Fibroblast of lung (primary cell): ENCODE results near the gene FHIP2A. TPM values are rescaled to one million over a fixed set of nuclear protein-coding genes. Genes with fewer than 3 reads are reported as not detected.

Source experiments
- DNase-seq, 2 donors: peaks; one replicate each; pipeline versions ENCODE4 v3.0.0 to v3.0.0-alpha.2; 2010; ENCODE audit warnings: low read depth in 2 of 2
- H2AFZ ChIP-seq: 2 replicates; pipeline ENCODE4 v1.5.1; 2012; ENCODE audit warnings: low read length, control low read depth, inconsistent platforms
- H3K27ac ChIP-seq: 2 replicates; pipeline ENCODE4 v1.5.1; 2011; ENCODE audit warnings: low read length, control low read depth; ENCODE audit not compliant: insufficient read depth
- H3K27me3 ChIP-seq: 2 replicates; pipeline ENCODE4 v1.5.1; 2011; ENCODE audit warnings: mild to moderate bottlenecking, low read length; ENCODE audit not compliant: control insufficient read depth, insufficient read depth
- H3K36me3 ChIP-seq: 2 replicates; pipeline ENCODE4 v1.5.1; 2011; ENCODE audit warnings: low read length; ENCODE audit not compliant: control insufficient read depth, insufficient read depth
- H3K4me1 ChIP-seq: 2 replicates; pipeline ENCODE4 v1.5.1; 2011; ENCODE audit warnings: low read length; ENCODE audit not compliant: control insufficient read depth, insufficient read depth; ENCODE audit errors: extremely low read depth
- H3K4me2 ChIP-seq: 2 replicates; pipeline ENCODE4 v1.5.1; 2011; ENCODE audit warnings: low read length, control low read depth; ENCODE audit not compliant: insufficient read depth; ENCODE audit errors: extremely low read depth
- H3K4me3 ChIP-seq, 4 experiments: fragments of 200-600 bp in 1 of 4; sonication (generic) in 1 of 4; replicated peaks in 1 of 4; 2 replicates each; pipeline ENCODE4 v1.5.1; 2011 to 2016; ENCODE audit warnings: low read length in 4 of 4, low read depth in 3 of 4, mild to moderate bottlenecking in 3 of 4, control low read depth in 2 of 4, inconsistent platforms in 1 of 4, mixed read lengths in 1 of 4; ENCODE audit not compliant: insufficient read depth in 1 of 4; ENCODE audit errors: control extremely low read depth in 1 of 4
- H3K79me2 ChIP-seq: 2 replicates; pipeline ENCODE4 v1.5.1; 2012; ENCODE audit warnings: mild to moderate bottlenecking, low read length, inconsistent platforms; ENCODE audit not compliant: control insufficient read depth, insufficient read depth
- H3K9ac ChIP-seq: 2 replicates; pipeline ENCODE4 v1.5.1; 2011; ENCODE audit warnings: mild to moderate bottlenecking, low read length, control low read depth; ENCODE audit not compliant: insufficient read depth
- H3K9me3 ChIP-seq: 2 replicates; pipeline ENCODE4 v1.5.1; 2012; ENCODE audit warnings: low read depth, low read length; ENCODE audit not compliant: control insufficient read depth, insufficient read depth
- H4K20me1 ChIP-seq: 2 replicates; pipeline ENCODE4 v1.5.1; 2011; ENCODE audit warnings: low read length; ENCODE audit not compliant: control insufficient read depth, insufficient read depth; ENCODE audit errors: extremely low read depth
- EZH2 ChIP-seq: IDR thresholded peaks from 2 replicates; pipeline ENCODE4 v1.5.1; 2012; ENCODE audit warnings: low read length, control low read depth, mild to moderate bottlenecking; ENCODE audit errors: missing control alignments
- polyA minus RNA-seq: library from RNA; depleted of rRNA, polyadenylated mRNA; stranded (reverse); fragments of >200 nt; gene quantifications from 2 replicates; pipeline ENCODE4 v1.2.3, GENCODE V29; 2011; ENCODE audit warnings: low replicate concordance
- polyA plus RNA-seq, 2 donors: library from polyadenylated mRNA; depleted of rRNA in 1 of 2; stranded (reverse) in 1 of 2; unstranded in 1 of 2; fragments of >200 nt; gene quantifications; 2 replicates each; pipeline ENCODE4 v1.2.1, GENCODE V29; 2011 to 2012; ENCODE audit warnings: missing spikeins in 1 of 2
- total RNA-seq: library from RNA; depleted of rRNA; stranded (reverse); fragments of >200 nt; gene quantifications from 2 replicates; pipeline ENCODE4 v1.2.1, GENCODE V29; 2014
- TF ChIP-seq, protein P1 (sequence below), 2 donors: IDR thresholded peaks in 1 of 2; conservative IDR thresholded peaks in 1 of 2; 1 replicate in 1 of 2; 2 replicates in 1 of 2; pipeline ENCODE4 v1.5.1; 2011 to 2012; ENCODE audit warnings: low read length in 2 of 2, control low read depth in 1 of 2, inconsistent platforms in 1 of 2, low read depth in 1 of 2, mild to moderate bottlenecking in 1 of 2

FHIP2A gene, protein sequence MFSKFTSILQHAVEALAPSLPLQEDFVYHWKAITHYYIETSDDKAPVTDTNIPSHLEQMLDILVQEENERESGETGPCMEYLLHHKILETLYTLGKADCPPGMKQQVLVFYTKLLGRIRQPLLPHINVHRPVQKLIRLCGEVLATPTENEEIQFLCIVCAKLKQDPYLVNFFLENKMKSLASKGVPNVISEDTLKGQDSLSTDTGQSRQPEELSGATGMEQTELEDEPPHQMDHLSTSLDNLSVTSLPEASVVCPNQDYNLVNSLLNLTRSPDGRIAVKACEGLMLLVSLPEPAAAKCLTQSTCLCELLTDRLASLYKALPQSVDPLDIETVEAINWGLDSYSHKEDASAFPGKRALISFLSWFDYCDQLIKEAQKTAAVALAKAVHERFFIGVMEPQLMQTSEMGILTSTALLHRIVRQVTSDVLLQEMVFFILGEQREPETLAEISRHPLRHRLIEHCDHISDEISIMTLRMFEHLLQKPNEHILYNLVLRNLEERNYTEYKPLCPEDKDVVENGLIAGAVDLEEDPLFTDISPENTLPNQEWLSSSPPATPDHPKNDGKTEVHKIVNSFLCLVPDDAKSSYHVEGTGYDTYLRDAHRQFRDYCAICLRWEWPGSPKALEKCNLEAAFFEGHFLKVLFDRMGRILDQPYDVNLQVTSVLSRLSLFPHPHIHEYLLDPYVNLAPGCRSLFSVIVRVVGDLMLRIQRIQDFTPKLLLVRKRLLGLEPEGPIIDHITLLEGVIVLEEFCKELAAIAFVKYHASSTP
- total RNA-seq, result 25.7 and 26.1 TPM in 2 replicates
- polyA plus RNA-seq, result 20.6 and 26.6 TPM in 2 replicates
- 15.0 and 18.7 TPM in 2 replicates for polyA plus RNA-seq (2012)
- 9.8 and 20.7 TPM in 2 replicates for polyA minus RNA-seq

DNA sequence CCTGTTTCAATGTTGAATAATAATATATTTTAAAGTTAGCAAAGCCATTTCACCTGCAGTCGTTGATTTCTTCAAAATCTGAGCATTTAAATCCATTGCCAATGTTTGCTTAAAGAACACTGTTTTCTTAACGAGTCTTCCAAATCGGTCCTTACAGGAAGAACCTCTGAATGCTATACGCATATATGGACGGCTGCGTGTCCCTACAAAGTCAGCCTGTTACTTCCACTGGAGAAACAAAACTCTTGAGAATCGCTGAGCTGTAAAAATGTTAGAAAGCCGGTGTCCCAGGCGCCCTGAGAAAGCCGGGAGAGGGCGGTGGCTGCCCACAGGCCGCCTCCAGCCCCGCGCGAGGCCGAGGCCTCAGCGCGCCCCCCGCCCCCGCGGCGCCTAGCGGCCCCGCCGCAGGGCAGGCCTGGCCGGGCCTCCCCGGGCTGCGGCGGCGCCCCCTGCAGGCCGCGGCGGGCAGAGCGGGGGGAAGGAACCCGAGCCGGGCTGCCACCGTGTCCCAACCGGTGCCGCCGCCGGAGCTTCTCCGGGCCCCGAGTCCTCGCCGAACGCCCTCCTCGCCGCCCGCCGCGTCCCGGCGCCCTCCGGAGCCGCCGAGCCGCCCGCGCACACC, at the start of gene FHIP2A:
Gene FHIP2A (plus strand): TSS at position 488 of the 622 bp plus-strand sequence. CDS start 299 bp downstream, outside the sequence.
- TF ChIP-seq EZH2, result no peak
- TF ChIP-seq, protein P1, sequence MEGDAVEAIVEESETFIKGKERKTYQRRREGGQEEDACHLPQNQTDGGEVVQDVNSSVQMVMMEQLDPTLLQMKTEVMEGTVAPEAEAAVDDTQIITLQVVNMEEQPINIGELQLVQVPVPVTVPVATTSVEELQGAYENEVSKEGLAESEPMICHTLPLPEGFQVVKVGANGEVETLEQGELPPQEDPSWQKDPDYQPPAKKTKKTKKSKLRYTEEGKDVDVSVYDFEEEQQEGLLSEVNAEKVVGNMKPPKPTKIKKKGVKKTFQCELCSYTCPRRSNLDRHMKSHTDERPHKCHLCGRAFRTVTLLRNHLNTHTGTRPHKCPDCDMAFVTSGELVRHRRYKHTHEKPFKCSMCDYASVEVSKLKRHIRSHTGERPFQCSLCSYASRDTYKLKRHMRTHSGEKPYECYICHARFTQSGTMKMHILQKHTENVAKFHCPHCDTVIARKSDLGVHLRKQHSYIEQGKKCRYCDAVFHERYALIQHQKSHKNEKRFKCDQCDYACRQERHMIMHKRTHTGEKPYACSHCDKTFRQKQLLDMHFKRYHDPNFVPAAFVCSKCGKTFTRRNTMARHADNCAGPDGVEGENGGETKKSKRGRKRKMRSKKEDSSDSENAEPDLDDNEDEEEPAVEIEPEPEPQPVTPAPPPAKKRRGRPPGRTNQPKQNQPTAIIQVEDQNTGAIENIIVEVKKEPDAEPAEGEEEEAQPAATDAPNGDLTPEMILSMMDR (conservative IDR thresholded peaks at IDR 0.05 in 1 of 2, IDR thresholded peaks at IDR 0.05 in 1 of 2; ENCODE audit: low read depth in 1 of 2, low read length in 2 of 2), result peak; percentile 11 to 20

DNA sequence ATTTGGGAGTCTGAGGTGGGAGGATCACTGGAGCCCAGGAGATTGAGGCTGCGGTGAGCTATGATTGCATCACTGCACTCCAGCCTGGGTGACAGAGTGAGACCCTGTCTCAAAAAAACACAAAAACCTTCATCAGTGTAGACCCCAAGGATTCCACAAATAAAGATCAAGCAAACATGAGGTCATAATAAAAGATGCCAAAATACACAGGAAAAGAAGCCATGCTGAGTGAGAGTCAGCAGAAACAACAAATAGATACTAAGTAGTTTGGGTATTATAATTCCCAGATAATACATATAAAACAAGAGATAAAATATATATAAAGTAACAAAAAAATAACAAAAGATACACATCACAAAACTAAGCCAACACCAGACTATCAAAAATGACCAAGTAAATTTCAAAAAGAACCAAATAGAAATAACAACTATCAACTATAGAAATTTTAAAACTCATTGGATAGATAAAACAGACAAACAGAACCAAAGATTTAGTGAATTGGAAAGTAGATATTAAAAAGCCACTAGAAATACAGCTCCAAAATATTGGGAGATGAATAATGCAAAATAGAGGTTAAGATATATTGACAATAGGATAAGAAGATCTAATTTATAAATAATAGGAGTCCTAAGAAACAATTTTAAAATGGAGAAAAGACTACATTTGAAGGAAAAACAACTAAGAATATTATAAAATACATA, 48.9 kb upstream of the FHIP2A start:
- no peaks in the 10 kb centered on the region for H3K79me2 ChIP-seq
- no peaks in the 10 kb centered on the region for H3K4me1 ChIP-seq
- no peak overlapping the region for H3K4me2 ChIP-seq
- H3K27me3 ChIP-seq, result no peaks in the 10 kb centered on the region
- no peak overlapping the region for H3K27ac ChIP-seq
- H3K9ac ChIP-seq, result no peak overlapping the region
- no peaks in the 10 kb centered on the region for H3K36me3 ChIP-seq
- no peak overlapping the region for H3K4me3 ChIP-seq
- H3K9me3 ChIP-seq, result no peaks in the 10 kb centered on the region
- TF ChIP-seq, protein P1 (conservative IDR thresholded peaks at IDR 0.05 in 1 of 2, IDR thresholded peaks at IDR 0.05 in 1 of 2; ENCODE audit: low read depth in 1 of 2, low read length in 2 of 2), result no peak
- no peak for TF ChIP-seq EZH2
- H4K20me1 ChIP-seq, result no peaks in the 10 kb centered on the region
- DNase-seq, result no peak
- H2AFZ ChIP-seq, result no peak overlapping the region

More for the DNA sequence above, at the start of gene FHIP2A:
- Histone ChIP-seq H3K27ac (peak within 1 kb of the TSS; percentile 92), H3K9ac (peak within 1 kb of the TSS; percentile 98), H3K4me1 (peaks cover 10% of the 10 kb centered on the region), H3K4me3 (peak within 1 kb of the TSS; percentile 62 to 91 (median 79)), H3K27me3 (no peaks in the 10 kb centered on the region), H3K79me2 (peaks cover 43% of the 10 kb centered on the region), H4K20me1 (no peaks in the 10 kb centered on the region), H3K36me3 (no peaks in the 10 kb centered on the region), H3K9me3 (no peaks in the 10 kb centered on the region), H2AFZ (peak within 1 kb of the TSS; percentile 83), H3K4me2 (peak within 1 kb of the TSS; percentile 95)
- peak; percentile 68 to 71 for DNase-seq
